K562 (cell line): ENCODE measurements around the gene SPIRE1. TPM values are rescaled to one million over a fixed set of nuclear protein-coding genes. Genes with fewer than 3 reads are reported as not detected.

Experiments
- ATAC-seq: fragments of 200-7000 bp; cut with Tn5 transposase; 3 replicates; pipeline ENCODE4 v1.9.1; 2020; ENCODE audit warnings: moderate library complexity
- BruUV-seq: library from RNA; stranded (reverse); fragments of 400-500 nt; replicated peaks from 2 replicates; lab custom pipeline; 2021; lab: Mats Ljungman, UMichigan
- CTCF ChIA-PET: fragments of 300-600 bp; formaldehyde crosslinking; extraction: SDS; loops from one replicate; lab custom pipeline; 2021; ENCODE audit warnings: low intra/inter-chr PET ratio; lab: Yijun Ruan, JAX
- POLR2A ChIA-PET: fragments of 300-600, 350-650 bp; sonication (Branson Sonifier 250); formaldehyde crosslinking; extraction: SDS; loops from one replicate; lab custom pipeline; 2021; ENCODE audit warnings: antibody characterized with exemption, inconsistent platforms; lab: Yijun Ruan, JAX
- DNase-seq, 4 experiments: peaks; one replicate each; pipeline versions ENCODE4 v3.0.0 to v3.0.0-alpha.2; 2011 to 2018; ENCODE audit warnings: low spot score in 3 of 4, mixed read lengths in 3 of 4; ENCODE audit errors: extremely low read depth in 1 of 4
- FAIRE-seq: peaks from 2 replicates; lab custom pipeline; 2011; peaks lifted over from hg19 to GRCh38; lab: Jason Lieb, UNC
- H2AFZ ChIP-seq: 2 replicates; pipeline ENCODE4 v1.6.0; 2011; ENCODE audit warnings: low read depth, low read length, control low read depth, inconsistent platforms
- H3K27ac ChIP-seq: fragments of 200-600 bp; 3 replicates; pipeline ENCODE4 v1.8.0; 2011; ENCODE audit warnings: low read depth, mild to moderate bottlenecking, control low read depth, inconsistent platforms, low read length, moderate library complexity, mixed read lengths; ENCODE audit errors: extremely low read depth
- H3K27me3 ChIP-seq, 2 experiments: fragments of 300-600 bp in 1 of 2; 2 replicates in 1 of 2; 3 replicates in 1 of 2; pipeline versions ENCODE4 v1.6.0 to v1.8.0; 2011; ENCODE audit warnings: inconsistent platforms in 2 of 2, low read length in 2 of 2, mild to moderate bottlenecking in 1 of 2, mixed read lengths in 1 of 2, moderate library complexity in 1 of 2; ENCODE audit not compliant: control insufficient read depth in 2 of 2, insufficient read depth in 2 of 2
- H3K36me3 ChIP-seq: fragments of 300-600 bp; 3 replicates; pipeline ENCODE4 v1.8.0; 2011; ENCODE audit warnings: mild to moderate bottlenecking, low read length, inconsistent platforms; ENCODE audit not compliant: control insufficient read depth, insufficient read depth
- H3K4me1 ChIP-seq, 2 experiments: fragments of 200-600 bp in 1 of 2; replicated peaks in 1 of 2; 2 replicates in 1 of 2; 3 replicates in 1 of 2; pipeline versions ENCODE4 v1.5.1 to v1.8.0; 2011; ENCODE audit warnings: inconsistent platforms in 2 of 2, low read length in 2 of 2, mild to moderate bottlenecking in 1 of 2, mixed read lengths in 1 of 2, moderate library complexity in 1 of 2; ENCODE audit not compliant: control insufficient read depth in 2 of 2, insufficient read depth in 2 of 2
- H3K4me2 ChIP-seq: 2 replicates; pipeline ENCODE4 v1.6.1; 2011; ENCODE audit warnings: low read length, control low read depth, inconsistent platforms, mixed read lengths; ENCODE audit not compliant: insufficient read depth
- H3K4me3 ChIP-seq: fragments of 200-600 bp; sonication (generic), shearing (Covaris generic); 2 replicates; pipeline ENCODE4 v1.5.1; 2016; ENCODE audit warnings: control low read depth, inconsistent platforms
- H3K79me2 ChIP-seq: fragments of 200-600 bp; 3 replicates; pipeline ENCODE4 v1.8.0; 2011; ENCODE audit warnings: low read length, inconsistent platforms; ENCODE audit not compliant: control insufficient read depth, insufficient read depth
- H3K9ac ChIP-seq, 2 experiments: 2 replicates each; pipeline versions ENCODE4 v1.6.0 to v1.6.1; 2011; ENCODE audit warnings: low read depth in 2 of 2, low read length in 2 of 2, control low read depth in 1 of 2, inconsistent platforms in 1 of 2, mild to moderate bottlenecking in 1 of 2, mixed read lengths in 1 of 2; ENCODE audit not compliant: insufficient read depth in 1 of 2
- H3K9me1 ChIP-seq: one replicate; pipeline ENCODE4 v1.6.0; 2011; ENCODE audit warnings: inconsistent platforms, mild to moderate bottlenecking, low read length, moderate library complexity; ENCODE audit not compliant: control insufficient read depth, insufficient read depth
- H3K9me3 ChIP-seq: replicated peaks from 2 replicates; pipeline ENCODE4 v1.5.1; 2011; ENCODE audit warnings: low read depth, low read length, inconsistent platforms; ENCODE audit not compliant: control insufficient read depth, insufficient read depth
- H4K20me1 ChIP-seq: replicated peaks from 2 replicates; pipeline ENCODE4 v1.6.1; 2011; ENCODE audit warnings: low read length, inconsistent platforms, mixed read lengths; ENCODE audit not compliant: control insufficient read depth, insufficient read depth
- ARID3B ChIP-seq: fragments of 250-450 bp; sonication (Bioruptor Pico); IDR thresholded peaks from 2 replicates; pipeline ENCODE4 v1.4.0; 2020; ENCODE audit warnings: borderline replicate concordance
- C11orf30 ChIP-seq: fragments of 450-650 bp; IDR thresholded peaks from 2 replicates; pipeline ENCODE4 v1.6.1; 2016; ENCODE audit warnings: low read depth, mild to moderate bottlenecking
- CBX8 ChIP-seq: fragments of 200-600 bp; sonication (generic); IDR thresholded peaks from 2 replicates; pipeline ENCODE4 v1.6.1; 2012; ENCODE audit warnings: borderline replicate concordance, mixed run types, low read depth, mild to moderate bottlenecking, moderate library complexity, mixed read lengths, low read length, control low read depth, inconsistent platforms; ENCODE audit not compliant: poor library complexity, severe bottlenecking; ENCODE audit errors: extremely low read depth
- CREB1 ChIP-seq, 2 experiments: sonication (generic) in 1 of 2; formaldehyde crosslinking in 1 of 2; IDR thresholded peaks; 2 replicates each; pipeline versions ENCODE4 v1.6.1 to v1.8.0; 2012 to 2022; ENCODE audit warnings: inconsistent platforms in 1 of 2, mild to moderate bottlenecking in 1 of 2, missing genetic modification reagents in 1 of 2, moderate library complexity in 1 of 2
- EHMT2 ChIP-seq: fragments of 450-650 bp; IDR thresholded peaks from 2 replicates; pipeline ENCODE4 v1.6.1; 2018; ENCODE audit warnings: antibody characterized with exemption
- HNRNPH1 ChIP-seq: fragments of 200-400 bp; formaldehyde crosslinking; optimal IDR thresholded peaks from 2 replicates; pipeline ENCODE3; 2017; ENCODE audit warnings: low read depth, mild to moderate bottlenecking, low read length, moderate library complexity
- MAFF ChIP-seq: IDR thresholded peaks from 2 replicates; pipeline ENCODE4 v1.6.1; 2012; ENCODE audit warnings: low read length, improper control_type of control experiment
- MAFG ChIP-seq: fragments of 450-650 bp; conservative IDR thresholded peaks from 2 replicates; pipeline ENCODE4 v1.6.1; 2016; ENCODE audit warnings: missing genetic modification characterization, missing compliant biosample characterization
- MAFK ChIP-seq: IDR thresholded peaks from 2 replicates; pipeline ENCODE4 v1.6.1; 2011; ENCODE audit warnings: low read length, improper control_type of control experiment
- MCM3 ChIP-seq: fragments of 450-650 bp; IDR thresholded peaks from 2 replicates; pipeline ENCODE4 v1.6.1; 2016
- NUFIP1 ChIP-seq: fragments of 450-650 bp; IDR thresholded peaks from 2 replicates; pipeline ENCODE4 v1.6.1; 2018; ENCODE audit not compliant: partially characterized antibody
- POLR2AphosphoS2 ChIP-seq: IDR thresholded peaks from 2 replicates; pipeline ENCODE4 v1.6.1; 2012; ENCODE audit warnings: low read length, improper control_type of control experiment
- RB1 ChIP-seq: fragments of 450-650 bp; IDR thresholded peaks from 2 replicates; pipeline ENCODE4 v1.6.1; 2017; ENCODE audit warnings: low read depth, mild to moderate bottlenecking
- ZNF316 ChIP-seq: fragments of 450-650 bp; IDR thresholded peaks from 2 replicates; pipeline ENCODE4 v1.6.1; 2016
- ZNF324 ChIP-seq: fragments of 250-450 bp; sonication (Bioruptor Pico); IDR thresholded peaks from 2 replicates; pipeline ENCODE4 v1.4.0; 2020; ENCODE audit warnings: mild to moderate bottlenecking
- WGBS: fragments of 100-300 bp; shearing (Covaris generic); methylation state at CpG from one replicate; pipeline ENCODE4 v1.1.6; 2016; ENCODE audit warnings: low coverage, mixed read lengths; ENCODE audit not compliant: insufficient coverage; ENCODE audit errors: missing lambda C conversion rate; 5-methylcytosine and 5-hydroxymethylcytosine counted together
- in situ Hi-C: fragments of 300-500 bp; cut with MboI; formaldehyde crosslinking; loops from 4 replicates; pipeline ENCODE4 v1.15.0; 2018; ENCODE audit warnings: inconsistent platforms, mixed read lengths
- intact Hi-C: fragments of 100-400 bp; cut with micrococcal nuclease; formaldehyde crosslinking; loops from 2 replicates; pipeline ENCODE4 v1.14.2; 2022
- polyA plus RNA-seq, 8 experiments: library from polyadenylated mRNA; depleted of rRNA in 4 of 8; stranded (reverse) in 5 of 8; unstranded in 3 of 8; fragments of >200 nt; fragmentation: Nextera tagmentation in 2 of 8; fragmentation: Illumina TruSeq in 1 of 8; extraction: Ambion mirVana in 2 of 8; extraction: Trizol in 1 of 8; gene quantifications; 2 replicates each; pipeline versions ENCODE4 v1.2.1 to v1.2.3, GENCODE V29; 2011 to 2014; ENCODE audit warnings: inconsistent platforms in 1 of 8, missing spikeins in 1 of 8
- total RNA-seq, 7 experiments: library from RNA; depleted of rRNA in 6 of 7; stranded (reverse); fragments of >200 nt in 6 of 7; fragmentation: Illumina TruSeq in 2 of 7; extraction: Trizol in 2 of 7; gene quantifications; 2 replicates each; pipeline versions ENCODE4 v1.2.1 to v1.2.3, GENCODE V29; 2011 to 2021; ENCODE audit warnings: low replicate concordance in 1 of 7

The SPIRE1 gene
- total and polyA plus RNA-seq, 9 of the 15 experiments (the other 6 are each of a cell fraction or from before 2014, with no cell fraction given): 2.9 to 14.0 (median 10.2) TPM

DNA sequence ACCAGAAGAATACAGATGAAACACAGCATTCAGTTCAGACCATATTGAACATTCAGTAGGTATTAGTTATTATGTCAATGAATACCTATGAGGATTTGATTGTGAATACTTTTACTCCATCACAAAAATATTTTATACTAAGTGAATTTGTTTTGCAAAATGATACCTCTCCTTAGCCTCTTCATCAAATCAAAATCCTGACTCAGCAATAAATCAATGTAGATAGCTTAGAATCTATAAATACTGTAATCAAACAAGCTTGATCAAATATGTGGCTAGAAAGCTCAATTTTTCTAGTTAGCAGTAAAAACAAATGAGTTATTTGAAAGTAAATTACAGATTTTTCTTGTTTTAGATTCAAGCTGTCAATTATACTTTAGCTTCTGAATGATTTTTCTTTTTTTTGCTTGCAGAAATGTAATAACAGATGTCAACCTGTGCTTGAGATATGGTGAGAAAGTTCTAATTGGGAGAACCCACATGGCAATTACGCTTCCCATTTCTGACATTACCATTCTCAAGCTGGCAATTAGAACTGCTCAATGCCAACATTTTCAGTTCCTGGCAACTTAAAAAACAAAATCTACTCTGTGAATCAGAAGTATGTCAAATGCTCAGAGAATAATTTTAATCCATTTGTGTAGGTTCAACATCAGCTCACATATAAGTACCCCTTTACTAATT lies 140.6 kb downstream of the SPIRE1 start:
- Histone ChIP-seq H3K4me1 (0 out of 5 replicates have a peak, but pooled peaks cover 0 to 8% of the 10 kb centered on the region in 2 experiments), H3K27me3 (no peaks in the 10 kb centered on the region), H3K9me1 (no peaks in the 10 kb centered on the region), H3K4me3 (no peak overlapping the region), H3K36me3 (no peaks in the 10 kb centered on the region), H2AFZ (no peak overlapping the region), H3K79me2 (no peaks in the 10 kb centered on the region), H3K27ac (no peak overlapping the region), H3K9me3 (no peaks in the 10 kb centered on the region), H3K9ac (no peak overlapping the region), H4K20me1 (no peaks in the 10 kb centered on the region), H3K4me2 (no peak overlapping the region)
- no peak for TF ChIP-seq RB1
- TF ChIP-seq NUFIP1: no peak
- peak; percentile 97 for TF ChIP-seq ZNF316
- TF ChIP-seq CBX8: no peak
- TF ChIP-seq ZNF324: no peak
- TF ChIP-seq POLR2AphosphoS2: no peak
- TF ChIP-seq MAFK: peak; percentile 99
- TF ChIP-seq MAFG (tag): peak; percentile 92
- TF ChIP-seq C11orf30: peak; percentile 93
- no peak for TF ChIP-seq HNRNPH1
- no peak for TF ChIP-seq EHMT2
- no peak for TF ChIP-seq MCM3
- TF ChIP-seq ARID3B (CRISPR knock-in tag): no peak
- TF ChIP-seq MAFF: peak; percentile 98
- TF ChIP-seq CREB1 (IDR thresholded peaks at IDR 0.05): no peak
- no peak for TF ChIP-seq CREB1 (CRISPR knock-in tag; IDR thresholded peaks at IDR 0.05)
- in situ Hi-C loops: no loop called here
- WGBS: 100% methylated on average over 1 of the region's 1 CpG
- ATAC-seq: no peak
- POLR2A ChIA-PET: interaction anchor here (0.6 to 1.4 kb wide), 3 partner anchors 9 to 20 kb away, joined by 3 to 6 read pairs (median 4); no protein-coding TSS in a partner anchor
- no TSS peak for BruUV-seq
- FAIRE-seq: no peak
- no peak for DNase-seq
- intact Hi-C loops: no loop called here
- CTCF ChIA-PET: no interaction called here
